ENCODE results near the gene NKX2-8.

DNA sequence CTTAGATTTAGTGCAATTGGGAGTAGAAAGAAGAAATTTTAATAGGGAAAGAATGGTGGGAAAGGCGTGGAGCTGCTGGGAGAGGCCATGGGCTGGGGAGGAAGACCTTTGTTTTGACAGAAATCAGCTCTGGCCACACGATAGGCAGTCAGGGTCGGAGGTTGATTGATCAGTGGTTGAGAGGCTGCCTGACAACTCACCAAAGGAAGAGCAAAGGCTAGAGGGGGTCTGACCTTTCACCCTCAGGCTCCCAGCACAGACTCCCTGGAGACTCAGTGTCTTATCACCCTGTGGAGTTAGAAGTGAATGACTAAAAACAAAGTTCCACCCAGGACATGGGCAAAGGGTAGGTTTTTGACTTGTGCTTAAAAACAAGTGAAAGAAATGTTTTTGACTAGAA lies 18.0 kb upstream of the NKX2-8 start:
- TF ChIP-seq TCF4 (CRISPR knock-in tag; IDR thresholded peaks at IDR 0.05; ENCODE audit: borderline replicate concordance) = no peak
- TF ChIP-seq SNAI2 (CRISPR knock-in tag; IDR thresholded peaks at IDR 0.05) = no peak
- TF ChIP-seq, protein P1, sequence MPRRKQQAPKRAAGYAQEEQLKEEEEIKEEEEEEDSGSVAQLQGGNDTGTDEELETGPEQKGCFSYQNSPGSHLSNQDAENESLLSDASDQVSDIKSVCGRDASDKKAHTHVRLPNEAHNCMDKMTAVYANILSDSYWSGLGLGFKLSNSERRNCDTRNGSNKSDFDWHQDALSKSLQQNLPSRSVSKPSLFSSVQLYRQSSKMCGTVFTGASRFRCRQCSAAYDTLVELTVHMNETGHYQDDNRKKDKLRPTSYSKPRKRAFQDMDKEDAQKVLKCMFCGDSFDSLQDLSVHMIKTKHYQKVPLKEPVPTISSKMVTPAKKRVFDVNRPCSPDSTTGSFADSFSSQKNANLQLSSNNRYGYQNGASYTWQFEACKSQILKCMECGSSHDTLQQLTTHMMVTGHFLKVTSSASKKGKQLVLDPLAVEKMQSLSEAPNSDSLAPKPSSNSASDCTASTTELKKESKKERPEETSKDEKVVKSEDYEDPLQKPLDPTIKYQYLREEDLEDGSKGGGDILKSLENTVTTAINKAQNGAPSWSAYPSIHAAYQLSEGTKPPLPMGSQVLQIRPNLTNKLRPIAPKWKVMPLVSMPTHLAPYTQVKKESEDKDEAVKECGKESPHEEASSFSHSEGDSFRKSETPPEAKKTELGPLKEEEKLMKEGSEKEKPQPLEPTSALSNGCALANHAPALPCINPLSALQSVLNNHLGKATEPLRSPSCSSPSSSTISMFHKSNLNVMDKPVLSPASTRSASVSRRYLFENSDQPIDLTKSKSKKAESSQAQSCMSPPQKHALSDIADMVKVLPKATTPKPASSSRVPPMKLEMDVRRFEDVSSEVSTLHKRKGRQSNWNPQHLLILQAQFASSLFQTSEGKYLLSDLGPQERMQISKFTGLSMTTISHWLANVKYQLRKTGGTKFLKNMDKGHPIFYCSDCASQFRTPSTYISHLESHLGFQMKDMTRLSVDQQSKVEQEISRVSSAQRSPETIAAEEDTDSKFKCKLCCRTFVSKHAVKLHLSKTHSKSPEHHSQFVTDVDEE (CRISPR knock-in tag; IDR thresholded peaks at IDR 0.05) = no peak
- TF ChIP-seq ZFP30 (CRISPR knock-in tag; IDR thresholded peaks at IDR 0.05) = no peak
